SJSA1 (cell line): ENCODE measurements around the gene SLC25A46. TPM values are rescaled to one million over a fixed set of nuclear protein-coding genes. Genes with fewer than 3 reads are reported as not detected.
A peak's percentile ranks its signal among the peaks of the same experiment; 100 is the strongest.
"Not testable (repeated sequence)": the region's sequence is repeated elsewhere in the genome, so short reads cannot be mapped to it uniquely, and the experiment has no call there.

Experiments
- DNase-seq, 2 experiments: peaks; one replicate each; pipeline ENCODE4 v3.0.0-alpha.2; 2015 to 2020; ENCODE audit warnings: low spot score in 2 of 2, low read depth in 1 of 2
- H3K27ac ChIP-seq: fragments of 250-450 bp; sonication (Bioruptor Pico); 2 replicates; pipeline ENCODE4 v1.5.1; 2020; ENCODE audit warnings: mild to moderate bottlenecking, moderate library complexity
- H3K27me3 ChIP-seq: fragments of 250-450 bp; sonication (Bioruptor Pico); replicated peaks from 2 replicates; pipeline ENCODE4 v1.5.1; 2020; ENCODE audit warnings: mild to moderate bottlenecking, moderate library complexity
- H3K36me3 ChIP-seq: fragments of 250-450 bp; sonication (Bioruptor Pico); 2 replicates; pipeline ENCODE4 v1.5.1; 2020; ENCODE audit warnings: mild to moderate bottlenecking
- H3K4me1 ChIP-seq: fragments of 250-450 bp; sonication (Bioruptor Pico); replicated peaks from 2 replicates; pipeline ENCODE4 v1.6.1; 2021; ENCODE audit warnings: mild to moderate bottlenecking
- H3K4me3 ChIP-seq: fragments of 250-450 bp; sonication (Bioruptor Pico); 2 replicates; pipeline ENCODE4 v1.5.1; 2020; ENCODE audit warnings: mild to moderate bottlenecking
- H3K9me3 ChIP-seq: fragments of 250-450 bp; sonication (Bioruptor Pico); replicated peaks from 2 replicates; pipeline ENCODE4 v1.5.1; 2020; ENCODE audit warnings: mild to moderate bottlenecking
- total RNA-seq: library from RNA; depleted of rRNA; stranded (reverse); fragments of >200 nt; shearing (Covaris generic); gene quantifications from 2 replicates; pipeline ENCODE4 v1.2.3, GENCODE V29; 2014; rRNA removed

SLC25A46 gene
- 93.7 and 117 TPM in 2 replicates for total RNA-seq

DNA sequence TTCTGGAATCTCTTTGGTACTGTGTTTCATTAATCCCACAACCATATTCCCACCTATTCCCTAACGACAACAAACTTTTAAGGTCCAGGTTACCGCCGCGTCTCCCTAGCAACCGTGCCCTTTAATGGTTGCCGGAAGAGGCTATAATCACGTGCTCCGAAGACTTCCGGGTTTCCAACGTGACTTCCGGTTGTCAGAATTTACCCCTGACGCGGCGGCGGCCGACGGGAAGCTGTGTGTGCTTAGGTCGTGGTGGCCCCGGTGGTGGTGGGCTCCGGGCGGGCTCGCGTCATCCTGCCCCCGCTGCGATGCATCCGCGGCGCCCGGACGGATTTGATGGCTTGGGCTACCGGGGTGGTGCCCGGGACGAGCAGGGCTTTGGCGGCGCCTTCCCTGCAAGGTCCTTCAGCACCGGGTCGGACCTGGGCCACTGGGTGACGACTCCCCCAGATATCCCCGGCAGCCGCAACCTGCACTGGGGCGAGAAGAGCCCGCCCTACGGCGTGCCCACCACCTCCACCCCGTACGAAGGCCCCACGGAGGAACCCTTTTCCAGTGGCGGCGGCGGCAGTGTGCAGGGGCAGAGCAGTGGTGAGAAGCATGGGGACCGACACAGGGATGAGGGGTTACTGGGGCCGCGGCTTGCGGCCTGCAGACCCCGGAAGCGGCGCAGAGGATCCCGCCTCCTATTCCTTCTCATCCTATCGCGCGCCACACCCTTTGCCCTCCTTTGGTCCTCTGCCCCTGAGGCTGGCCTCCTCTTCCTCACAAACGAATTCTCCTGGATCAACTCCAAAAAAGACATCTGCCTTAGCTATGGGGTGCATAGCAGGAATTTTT is at the start of gene SLC25A46:
Gene SLC25A46, plus strand, starts transcription at position 196 of the 840 bp plus-strand sequence. Its CDS starts 113 bp downstream, at position 309.
- Histone ChIP-seq H3K9me3 (no peaks in the 10 kb centered on the region), H3K36me3 (peaks cover 9% of the 10 kb centered on the region; the same call in 1 of the 2 replicates), H3K4me3 (peak within 1 kb of the TSS; percentile 77)

DNA sequence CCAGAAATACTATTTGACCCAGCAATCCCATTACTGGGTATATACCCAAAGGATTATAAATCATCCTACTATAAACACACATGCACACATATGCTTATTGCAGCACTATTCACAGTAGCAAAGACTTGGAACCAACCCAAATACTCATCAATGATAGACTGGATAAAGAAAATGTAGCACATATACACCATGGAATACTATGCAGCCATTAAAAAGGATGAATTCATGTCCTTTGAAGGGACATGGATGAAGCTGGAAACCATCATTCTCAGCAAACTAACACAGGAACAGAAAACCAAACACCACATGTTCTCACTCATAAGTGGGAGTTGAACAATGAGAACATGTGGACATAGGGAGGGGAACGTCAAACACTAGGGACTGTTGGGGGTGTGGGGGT is 48.2 kb upstream of the SLC25A46 start:
- not testable (repeated sequence) for H3K4me3 ChIP-seq, H3K4me1 ChIP-seq, DNase-seq, H3K27ac ChIP-seq, H3K9me3 ChIP-seq, H3K36me3 ChIP-seq, H3K27me3 ChIP-seq

More for the DNA sequence above, at the start of gene SLC25A46:
- Histone ChIP-seq H3K27me3 (no peaks in the 10 kb centered on the region), H3K4me1 (no peaks in the 10 kb centered on the region; the same call in 1 of the 2 replicates), H3K27ac (peak within 1 kb of the TSS; percentile 45)
- peak; percentile 90 to 94 for DNase-seq

DNA sequence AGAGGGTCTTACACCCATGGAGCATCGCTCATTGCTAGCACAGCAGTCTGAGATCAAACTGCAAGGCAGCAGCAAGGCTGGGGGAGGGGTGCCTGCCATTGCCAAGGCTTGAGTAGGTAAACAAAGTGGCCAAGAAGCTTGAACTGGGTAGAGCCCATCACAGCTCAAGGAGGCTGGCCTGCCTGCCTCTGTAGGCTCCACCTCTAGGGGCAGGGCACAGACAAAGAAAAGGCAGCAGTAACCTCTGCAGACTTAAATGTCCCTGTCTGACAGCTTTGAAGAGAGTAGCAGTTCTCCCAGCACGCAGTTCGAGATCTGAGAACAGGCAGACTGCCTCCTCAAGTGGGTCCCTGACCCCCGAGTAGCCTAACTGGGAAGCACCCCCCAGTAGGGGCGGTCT is 46.1 kb upstream of the SLC25A46 start:
- H3K4me3 ChIP-seq, DNase-seq, H3K27me3 ChIP-seq, H3K27ac ChIP-seq, H3K4me1 ChIP-seq, H3K36me3 ChIP-seq, H3K9me3 ChIP-seq: not testable (repeated sequence)

DNA sequence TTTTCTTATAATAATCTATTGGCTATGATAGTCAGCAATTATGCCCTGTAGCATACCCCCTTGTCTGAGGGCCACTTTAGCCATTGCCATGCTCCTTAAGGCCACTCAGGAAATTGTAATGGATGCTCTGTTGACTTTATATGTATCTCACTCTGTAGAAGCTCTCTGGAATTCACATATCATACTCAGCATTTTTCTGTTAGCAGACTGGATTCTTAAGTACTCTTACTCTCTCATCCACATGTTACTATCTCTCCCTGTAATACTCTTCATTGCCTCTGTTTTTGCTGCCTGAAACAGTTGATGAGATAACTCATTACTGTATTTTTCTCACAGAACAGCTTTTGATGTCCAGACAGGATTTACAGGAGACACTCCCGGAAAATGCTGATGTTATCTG is 36.5 kb upstream of the SLC25A46 start:
- no peak overlapping the region for H3K4me3 ChIP-seq
- no peaks in the 10 kb centered on the region for H3K9me3 ChIP-seq
- no peaks in the 10 kb centered on the region for H3K4me1 ChIP-seq
- H3K27me3 ChIP-seq = no peaks in the 10 kb centered on the region
- DNase-seq = no peak
- H3K36me3 ChIP-seq = no peaks in the 10 kb centered on the region
- no peak overlapping the region for H3K27ac ChIP-seq

DNA sequence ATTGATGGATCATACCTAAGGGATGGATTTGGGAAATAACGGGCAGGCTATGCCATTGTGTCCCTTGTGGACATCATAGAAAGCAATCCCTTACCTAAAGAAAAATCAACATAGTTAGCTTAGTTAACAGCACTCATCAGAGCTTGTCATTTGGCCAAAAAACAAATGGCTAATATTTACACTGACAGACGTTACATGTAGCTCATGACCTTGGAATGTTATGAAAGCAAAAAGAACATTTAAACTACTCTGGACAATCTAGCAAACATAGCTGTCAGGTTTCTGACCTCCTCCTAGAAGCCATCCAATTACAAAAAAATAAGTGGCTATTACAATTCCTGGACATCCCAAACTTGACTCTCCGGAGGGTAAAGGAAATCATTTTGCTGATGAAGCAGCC is 36.1 kb upstream of the SLC25A46 start:
- no peaks in the 10 kb centered on the region for H3K4me1 ChIP-seq
- no peaks in the 10 kb centered on the region for H3K9me3 ChIP-seq
- DNase-seq = no peak
- no peaks in the 10 kb centered on the region for H3K36me3 ChIP-seq
- H3K4me3 ChIP-seq = no peak overlapping the region
- no peak overlapping the region for H3K27ac ChIP-seq
- H3K27me3 ChIP-seq = no peaks in the 10 kb centered on the region

DNA sequence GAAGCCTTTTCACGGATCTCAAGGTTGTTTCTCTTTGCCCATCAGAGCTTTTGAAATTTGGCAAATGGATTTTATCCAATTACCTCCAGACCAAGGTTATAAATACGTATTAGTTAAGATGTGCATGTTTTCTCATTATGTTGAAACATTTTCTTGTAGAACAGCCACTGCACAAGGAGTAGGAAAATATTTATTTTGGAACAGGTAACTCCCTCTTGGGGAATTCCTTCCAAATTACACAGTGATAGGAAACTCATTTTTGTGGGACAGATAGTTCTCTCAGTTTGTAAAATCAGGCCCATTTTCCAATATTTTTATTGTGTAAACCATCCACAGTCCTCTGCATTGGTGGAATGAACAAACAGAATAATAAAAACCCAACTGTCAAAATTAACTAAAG is 35.3 kb upstream of the SLC25A46 start:
- no peaks in the 10 kb centered on the region for H3K4me1 ChIP-seq
- H3K36me3 ChIP-seq = no peaks in the 10 kb centered on the region
- no peaks in the 10 kb centered on the region for H3K27me3 ChIP-seq
- H3K4me3 ChIP-seq = no peak overlapping the region
- no peaks in the 10 kb centered on the region for H3K9me3 ChIP-seq
- H3K27ac ChIP-seq = no peak overlapping the region
- DNase-seq = no peak

DNA sequence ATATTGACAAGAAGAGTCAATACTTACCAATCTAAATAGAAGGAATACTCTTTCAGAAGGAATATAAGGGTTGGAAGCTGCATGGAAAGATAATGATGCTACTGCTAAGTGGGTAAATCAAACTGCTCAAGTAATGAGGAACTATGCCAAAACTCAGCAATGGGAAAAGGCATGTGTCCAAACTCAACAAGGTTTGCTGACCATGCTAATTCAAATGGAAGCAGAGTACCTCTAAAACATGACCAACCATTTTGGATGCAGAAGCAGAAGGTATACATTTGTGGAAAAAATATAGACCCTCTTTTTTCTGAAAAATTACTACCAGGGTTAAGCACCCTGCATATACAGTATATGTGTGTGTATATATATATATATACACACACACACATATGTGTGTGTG is 33.5 kb upstream of the SLC25A46 start:
- Histone ChIP-seq H3K27me3 (no peaks in the 10 kb centered on the region), H3K9me3 (no peaks in the 10 kb centered on the region), H3K4me3 (no peak overlapping the region), H3K4me1 (no peaks in the 10 kb centered on the region), H3K27ac (no peak overlapping the region), H3K36me3 (no peaks in the 10 kb centered on the region)
- no peak for DNase-seq

DNA sequence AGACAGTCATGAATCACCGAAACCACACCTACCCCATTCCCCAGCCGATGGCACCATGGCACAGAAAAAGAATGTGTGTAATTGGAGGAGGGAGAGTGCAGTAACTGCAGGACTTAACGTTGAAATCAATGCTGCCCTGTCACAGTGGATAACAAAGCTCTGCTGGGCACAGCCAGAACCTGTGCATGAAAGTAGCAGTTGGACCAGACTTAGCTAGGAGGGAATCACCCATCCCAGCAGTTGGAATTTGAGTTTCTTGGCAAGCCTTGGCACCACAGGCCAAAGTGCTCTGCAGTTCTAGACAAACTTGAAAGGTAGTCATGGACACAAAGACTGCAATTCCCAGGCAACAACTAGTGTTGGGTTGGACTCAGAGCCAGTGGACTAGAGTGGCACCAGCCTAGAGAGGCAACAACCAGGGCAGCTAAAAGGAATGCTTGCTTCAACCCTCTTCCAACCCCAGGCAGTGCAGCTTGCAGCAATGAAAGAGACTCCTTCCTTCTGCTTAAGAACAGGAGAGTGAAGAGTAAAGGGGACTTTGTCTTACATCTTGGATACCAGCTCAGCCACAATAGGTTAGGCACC is 31.5 kb upstream of the SLC25A46 start:
- no peaks in the 10 kb centered on the region for H3K36me3 ChIP-seq
- no peaks in the 10 kb centered on the region for H3K9me3 ChIP-seq
- no peaks in the 10 kb centered on the region for H3K27me3 ChIP-seq
- DNase-seq = no peak
- no peak overlapping the region for H3K4me3 ChIP-seq
- H3K27ac ChIP-seq = no peak overlapping the region
- no peaks in the 10 kb centered on the region for H3K4me1 ChIP-seq

DNA sequence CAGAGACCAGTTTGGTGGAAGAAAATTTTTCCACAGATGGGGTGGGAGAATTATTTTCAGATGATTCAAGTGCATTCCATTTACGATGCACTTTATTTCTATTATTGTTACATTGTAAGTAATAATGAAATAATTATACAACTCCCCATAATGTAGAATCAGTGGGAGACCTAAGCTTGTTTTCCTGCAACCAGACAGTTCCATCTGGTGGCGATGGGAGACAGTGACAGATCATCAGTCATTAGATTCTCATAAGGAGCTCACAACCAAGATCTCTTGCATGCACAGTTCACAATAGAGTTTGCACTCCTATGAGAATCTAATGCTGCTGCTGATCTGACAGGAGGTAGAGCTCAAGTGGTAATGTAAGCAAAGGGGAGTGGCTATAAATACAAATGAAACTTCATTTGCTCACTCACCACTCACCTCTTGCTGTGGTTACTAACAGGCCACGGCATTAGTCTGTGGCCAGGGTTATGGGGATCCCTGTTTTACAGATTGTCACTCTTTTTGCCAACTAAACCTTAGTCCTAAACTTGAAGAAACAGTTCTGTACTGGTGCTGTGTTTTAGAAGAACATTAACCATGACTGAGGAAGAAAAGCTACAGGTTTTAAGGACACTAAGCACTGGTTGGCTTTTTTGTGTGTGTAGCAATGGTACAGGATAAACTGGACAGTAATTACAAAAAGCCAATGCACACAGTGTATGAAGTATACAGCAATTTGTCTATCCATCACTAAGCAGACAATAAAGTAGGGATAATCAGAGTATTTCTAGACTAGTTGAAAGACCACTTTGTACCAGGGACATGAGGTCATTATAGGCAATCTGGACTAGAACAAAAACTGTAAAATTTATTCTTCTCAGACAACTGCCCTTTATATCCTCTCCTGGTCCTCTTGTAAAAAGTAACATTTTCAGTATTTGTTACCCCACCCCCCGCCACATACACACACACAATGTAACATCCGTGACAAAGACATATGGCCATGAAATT is 22.3 kb upstream of the SLC25A46 start:
- Histone ChIP-seq H3K36me3 (no peaks in the 10 kb centered on the region), H3K4me3 (no peak overlapping the region), H3K27me3 (no peaks in the 10 kb centered on the region), H3K27ac (no peak overlapping the region), H3K4me1 (no peaks in the 10 kb centered on the region), H3K9me3 (no peaks in the 10 kb centered on the region)
- DNase-seq = no peak

DNA sequence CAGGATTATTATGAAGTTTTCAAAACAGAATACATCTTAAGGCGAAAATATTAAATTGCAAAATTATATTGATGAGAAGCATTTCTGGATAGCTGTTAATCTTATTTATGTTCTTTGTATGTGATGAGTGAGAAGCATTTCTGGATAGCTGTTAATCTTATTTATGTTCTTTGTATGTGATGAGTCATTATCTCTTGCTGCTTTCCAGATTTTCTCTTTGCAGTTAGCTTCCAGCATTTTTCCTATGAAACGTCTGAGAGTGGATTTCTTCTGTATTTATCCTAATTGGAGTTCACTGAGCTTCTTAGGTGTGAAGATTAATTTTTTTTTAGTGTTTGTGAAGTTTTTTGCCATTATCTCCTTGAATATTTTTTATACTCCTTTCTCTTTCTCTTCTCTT is 20.5 kb upstream of the SLC25A46 start:
- Histone ChIP-seq H3K9me3 (no peaks in the 10 kb centered on the region), H3K4me3 (no peak overlapping the region), H3K27me3 (no peaks in the 10 kb centered on the region), H3K4me1 (no peaks in the 10 kb centered on the region), H3K36me3 (no peaks in the 10 kb centered on the region), H3K27ac (no peak overlapping the region)
- DNase-seq = no peak

DNA sequence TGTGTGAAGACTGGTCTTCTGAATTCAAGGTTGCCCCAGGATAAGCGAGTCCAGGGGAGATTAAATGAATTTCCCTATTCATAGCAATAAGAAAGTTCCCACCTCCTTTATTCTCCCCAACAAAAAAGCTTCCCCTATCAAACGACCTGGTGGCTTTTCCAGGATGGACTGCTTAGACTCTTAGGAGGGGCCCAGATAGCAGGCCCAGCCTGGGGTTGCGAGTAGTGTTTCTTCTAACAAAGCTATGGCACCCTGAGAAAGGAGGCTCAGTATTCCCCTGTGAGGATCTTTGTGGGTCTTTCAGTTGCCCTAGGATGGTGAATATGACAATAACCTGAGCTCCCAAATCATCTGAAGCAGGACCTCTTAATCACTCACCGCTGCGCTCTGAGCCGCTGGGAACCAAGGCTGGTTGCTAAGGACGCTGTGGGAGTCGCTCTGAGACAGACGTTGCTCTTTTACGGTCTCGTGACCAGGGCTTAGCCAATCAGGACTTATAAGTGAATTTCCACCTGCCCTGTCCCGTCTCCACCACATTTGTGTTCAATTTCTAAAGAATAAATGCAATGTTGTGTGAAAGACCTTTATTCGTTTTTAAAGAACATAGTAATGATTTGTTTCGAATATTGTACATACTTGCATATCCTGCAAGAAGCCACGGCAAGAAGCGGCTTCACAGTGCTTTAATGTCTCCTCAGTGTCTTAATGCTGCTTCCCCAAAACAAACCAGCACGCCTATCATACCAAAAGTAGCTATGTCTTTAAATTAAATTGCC is 12.4 kb upstream of the SLC25A46 start, which contains the start of gene TMEM232:
Gene TMEM232, minus strand, starts transcription at position 423 of the 776 bp plus-strand sequence. CDS start 59,319 bp downstream, outside the sequence.
- no peaks in the 10 kb centered on the region for H3K9me3 ChIP-seq
- H3K4me3 ChIP-seq = no peak within 1 kb of the TSS
- H3K4me1 ChIP-seq = no peaks in the 10 kb centered on the region
- no peak within 1 kb of the TSS for H3K27ac ChIP-seq
- DNase-seq = no peak
- H3K27me3 ChIP-seq = no peaks in the 10 kb centered on the region
- H3K36me3 ChIP-seq = no peaks in the 10 kb centered on the region

DNA sequence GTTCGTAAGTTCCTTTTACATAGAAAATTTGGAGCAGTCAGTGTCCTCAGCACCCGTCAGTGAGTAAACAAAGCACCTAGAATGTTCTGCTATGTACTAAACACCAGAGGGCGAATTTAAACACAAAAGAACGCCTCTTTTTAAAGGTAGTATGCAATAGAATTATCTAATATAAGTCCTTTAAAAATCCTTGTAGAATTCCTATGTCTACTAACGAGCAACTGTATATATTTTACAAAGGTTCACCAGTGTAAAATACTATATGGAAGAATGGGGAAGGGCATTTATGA is 11.8 kb upstream of the SLC25A46 start:
- DNase-seq = no peak
- Histone ChIP-seq H3K9me3 (no peaks in the 10 kb centered on the region), H3K4me3 (no peak overlapping the region), H3K27ac (no peak overlapping the region), H3K4me1 (no peaks in the 10 kb centered on the region), H3K36me3 (no peaks in the 10 kb centered on the region), H3K27me3 (no peaks in the 10 kb centered on the region)

DNA sequence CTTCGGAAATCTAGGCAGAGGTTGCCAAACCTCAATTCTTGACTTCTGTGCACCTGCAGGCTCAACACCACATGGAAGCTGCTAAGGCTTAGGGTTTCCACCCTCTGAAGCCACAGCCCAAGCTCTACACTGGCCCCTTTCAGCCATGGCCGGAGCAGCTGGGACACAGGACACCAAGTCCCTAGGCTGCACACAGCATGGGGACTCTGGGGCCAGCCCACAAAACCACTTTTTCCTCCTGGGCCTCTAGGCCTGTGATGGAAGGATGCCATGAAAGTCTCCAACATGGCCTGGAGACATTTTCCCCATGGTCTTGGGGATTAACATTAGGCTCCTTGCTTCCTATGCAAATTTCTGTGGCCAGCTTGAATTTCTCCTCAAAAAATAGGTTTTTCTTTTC is 7.3 kb upstream of the SLC25A46 start:
- H3K9me3 ChIP-seq, H3K36me3 ChIP-seq, H3K27me3 ChIP-seq, H3K4me3 ChIP-seq, DNase-seq, H3K4me1 ChIP-seq, H3K27ac ChIP-seq: not testable (repeated sequence)
